B cell (primary cell): ENCODE measurements around the gene ZNF438. TPM values are rescaled to one million over a fixed set of nuclear protein-coding genes. Genes with fewer than 3 reads are reported as not detected.

Experiments
- ATAC-seq: fragments of 200-7000 bp; cut with Tn5 transposase; one replicate; pipeline ENCODE4 v1.10.0; 2021; ENCODE audit warnings: low read depth, mild to moderate bottlenecking, moderate number of reproducible peaks, moderate library complexity
- CTCF ChIA-PET: fragments of 350-600 bp; sonication (Branson Sonifier 250); formaldehyde crosslinking; loops from one replicate; lab custom pipeline; 2021; ENCODE audit warnings: antibody characterized with exemption, inconsistent platforms; lab: Charles Lee
- POLR2A ChIA-PET: fragments of 350-600 bp; sonication (Branson Sonifier 250); formaldehyde crosslinking; loops from one replicate; lab custom pipeline; 2021; ENCODE audit warnings: antibody characterized with exemption; lab: Charles Lee
- DNase-seq: peaks from one replicate; pipeline ENCODE4 v3.0.0; 2013
- H2AFZ ChIP-seq: 2 replicates; pipeline ENCODE4 v1.6.1; 2012; ENCODE audit warnings: mild to moderate bottlenecking, low read depth, low read length; ENCODE audit not compliant: insufficient read depth, poor library complexity, severe bottlenecking
- H3K27ac ChIP-seq, 2 donors: 1 replicate in 1 of 2; 2 replicates in 1 of 2; pipeline ENCODE4 v1.5.1; 2012 to 2013; ENCODE audit warnings: low read length in 2 of 2, mild to moderate bottlenecking in 2 of 2, moderate library complexity in 1 of 2
- H3K27me3 ChIP-seq, 4 experiments: fragments of 200-600 bp in 1 of 4; sonication (generic) in 1 of 4; replicated peaks in 1 of 4; 1 replicate in 2 of 4; 2 replicates in 2 of 4; pipeline versions ENCODE4 v1.6.1 to v1.7.0; 2013 to 2016; ENCODE audit warnings: low read length in 3 of 4, mild to moderate bottlenecking in 2 of 4, mixed read lengths in 1 of 4, moderate library complexity in 1 of 4; ENCODE audit not compliant: insufficient read depth in 4 of 4, control insufficient read depth in 3 of 4; ENCODE audit errors: control extremely low read depth in 1 of 4
- H3K36me3 ChIP-seq, 2 experiments: replicated peaks in 1 of 2; 1 replicate in 1 of 2; 2 replicates in 1 of 2; pipeline versions ENCODE4 v1.6.1 to v1.7.1; 2013; ENCODE audit warnings: low read length in 1 of 2; ENCODE audit not compliant: insufficient read depth in 2 of 2, control insufficient read depth in 1 of 2; ENCODE audit errors: control extremely low read depth in 1 of 2, extremely low read depth in 1 of 2
- H3K4me1 ChIP-seq, 2 donors: fragments of 200-600 bp in 1 of 2; sonication (generic) in 1 of 2; 1 replicate in 1 of 2; 2 replicates in 1 of 2; pipeline versions ENCODE4 v1.5.1 to v1.6.1; 2013 to 2017; ENCODE audit warnings: low read length in 2 of 2; ENCODE audit not compliant: control insufficient read depth in 2 of 2, insufficient read depth in 2 of 2
- H3K4me2 ChIP-seq: replicated peaks from 2 replicates; pipeline ENCODE3; 2012; ENCODE audit warnings: mild to moderate bottlenecking, low read depth, low read length; ENCODE audit not compliant: poor library complexity, severe bottlenecking
- H3K4me3 ChIP-seq, 5 experiments: fragments of 200-600 bp in 1 of 5; sonication (generic) in 1 of 5; 1 replicate in 3 of 5; 2 replicates in 2 of 5; pipeline versions ENCODE4 v1.5.1 to v1.7.0; 2011 to 2016; ENCODE audit warnings: low read length in 4 of 5, mild to moderate bottlenecking in 4 of 5, low read depth in 2 of 5, control low read depth in 1 of 5, moderate library complexity in 1 of 5; ENCODE audit not compliant: insufficient read depth in 1 of 5; ENCODE audit errors: control extremely low read depth in 1 of 5, extremely low read depth in 1 of 5
- H3K79me2 ChIP-seq: fragments of 200-600 bp; sonication (generic); one replicate; pipeline ENCODE4 v1.6.0; 2016; ENCODE audit warnings: low read length; ENCODE audit not compliant: control insufficient read depth, insufficient read depth
- H3K9ac ChIP-seq: fragments of 200-600 bp; sonication (generic); 2 replicates; pipeline ENCODE4 v1.6.1; 2017; ENCODE audit warnings: mild to moderate bottlenecking, low read length, moderate library complexity
- H3K9me3 ChIP-seq, 3 donors: one replicate each; pipeline versions ENCODE4 v1.6.1 to v1.7.1; 2013; ENCODE audit warnings: low read length in 2 of 3; ENCODE audit not compliant: control insufficient read depth in 2 of 3, insufficient read depth in 1 of 3; ENCODE audit errors: control extremely low read depth in 1 of 3
- H4K20me1 ChIP-seq: 2 replicates; pipeline ENCODE4 v1.6.0; 2012; ENCODE audit warnings: mild to moderate bottlenecking, low read length; ENCODE audit not compliant: insufficient read depth, control insufficient read depth, poor library complexity, severe bottlenecking
- H3K27ac Mint-ChIP-seq: one replicate; pipeline ENCODE4 v1.8.0; 2021; ENCODE audit warnings: mixed read lengths
- H3K27me3 Mint-ChIP-seq: one replicate; pipeline ENCODE4 v1.8.0; 2021; ENCODE audit warnings: mixed read lengths
- H3K4me1 Mint-ChIP-seq: one replicate; pipeline ENCODE4 v1.8.0; 2021; ENCODE audit warnings: mixed read lengths
- H3K4me3 Mint-ChIP-seq: one replicate; pipeline ENCODE4 v1.8.0; 2021; ENCODE audit warnings: mixed read lengths
- H3K9me3 Mint-ChIP-seq: one replicate; pipeline ENCODE4 v1.8.0; 2022; ENCODE audit warnings: mixed read lengths; ENCODE audit not compliant: insufficient read depth
- EZH2 ChIP-seq: IDR thresholded peaks from 2 replicates; pipeline ENCODE4 v1.6.1; 2012; ENCODE audit warnings: borderline replicate concordance, low read depth, mild to moderate bottlenecking, moderate library complexity, low read length; ENCODE audit not compliant: insufficient read depth, poor library complexity, severe bottlenecking
- WGBS: methylation state at CpG from one replicate; pipeline ENCODE4 v1.1.5; 2013; ENCODE audit warnings: missing lambda C conversion rate; ENCODE audit not compliant: insufficient coverage; 5-methylcytosine and 5-hydroxymethylcytosine counted together
- intact Hi-C: fragments of 100-400 bp; cut with micrococcal nuclease; formaldehyde crosslinking; loops from one replicate; pipeline ENCODE4 v1.10.0; 2022
- polyA plus RNA-seq: library from polyadenylated mRNA; depleted of rRNA; stranded (reverse); fragments of >200 nt; gene quantifications from 2 replicates; pipeline ENCODE4 v1.2.3, GENCODE V29; 2012
- total RNA-seq, 2 donors: library from RNA; stranded (reverse); fragments of 120-200 nt in 1 of 2; gene quantifications; 1 replicate in 1 of 2; 2 replicates in 1 of 2; pipeline versions ENCODE4 v1.2.3 to v1.2.4, GENCODE V29; 2013 to 2022
- TF ChIP-seq, protein P1 (sequence below): fragments of 200-600 bp; IDR thresholded peaks from one replicate; pipeline ENCODE4 v1.8.0; 2022; ENCODE audit warnings: antibody characterized with exemption, mild to moderate bottlenecking

ZNF438 gene
- total and polyA plus RNA-seq, 2 donors (not counting 1 experiment from before 2014, with no cell fraction given) = 2.0 to 3.7 TPM

GRCh38 chr10:30834651-30835050 lies 197.0 kb downstream of the ZNF438 start:
- H3K27me3 ChIP-seq = no peaks in the 10 kb centered on the region
- POLR2A ChIA-PET = no interaction called here

DNA sequence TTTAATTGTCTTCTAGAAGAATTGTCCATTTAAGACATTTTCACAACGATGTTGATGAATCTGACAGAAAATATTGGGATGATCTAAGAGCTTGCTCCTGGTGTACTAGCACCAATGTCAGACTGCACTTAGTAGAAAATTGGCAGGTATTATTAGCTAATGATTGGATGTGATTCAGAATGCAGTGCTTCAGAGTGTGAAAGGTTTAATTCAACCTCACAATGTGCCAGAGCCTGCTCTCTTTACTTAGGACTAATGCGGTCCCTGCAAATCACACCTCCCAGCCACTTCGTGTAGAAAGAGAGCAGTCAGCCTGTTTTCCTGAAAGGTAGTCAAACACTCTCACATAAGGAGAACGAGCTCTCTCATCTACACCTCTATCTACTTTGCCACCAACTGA lies 197.5 kb downstream of the ZNF438 start:
- Mint-ChIP-seq H3K4me3 (no peak overlapping the region), H3K4me1 (no peaks in the 10 kb centered on the region), H3K9me3 (no peaks in the 10 kb centered on the region), H3K27me3 (no peaks in the 10 kb centered on the region), H3K27ac (no peak overlapping the region)
- Histone ChIP-seq H3K79me2 (no peaks in the 10 kb centered on the region), H3K27ac (no peak overlapping the region), H3K4me3 (no peak overlapping the region), H3K9ac (no peak overlapping the region), H3K9me3 (no peaks in the 10 kb centered on the region), H4K20me1 (no peaks in the 10 kb centered on the region), H2AFZ (no peak overlapping the region), H3K4me1 (no peaks in the 10 kb centered on the region), H3K36me3 (no peaks in the 10 kb centered on the region), H3K27me3 (no peaks in the 10 kb centered on the region), H3K4me2 (no peak overlapping the region)
- ATAC-seq = no peak
- ChIA-PET POLR2A (no interaction called here), CTCF (no interaction called here)
- intact Hi-C loops = no loop called here
- 100% methylated on average over 1 of the region's 4 CpGs for WGBS
- TF ChIP-seq, protein P1, sequence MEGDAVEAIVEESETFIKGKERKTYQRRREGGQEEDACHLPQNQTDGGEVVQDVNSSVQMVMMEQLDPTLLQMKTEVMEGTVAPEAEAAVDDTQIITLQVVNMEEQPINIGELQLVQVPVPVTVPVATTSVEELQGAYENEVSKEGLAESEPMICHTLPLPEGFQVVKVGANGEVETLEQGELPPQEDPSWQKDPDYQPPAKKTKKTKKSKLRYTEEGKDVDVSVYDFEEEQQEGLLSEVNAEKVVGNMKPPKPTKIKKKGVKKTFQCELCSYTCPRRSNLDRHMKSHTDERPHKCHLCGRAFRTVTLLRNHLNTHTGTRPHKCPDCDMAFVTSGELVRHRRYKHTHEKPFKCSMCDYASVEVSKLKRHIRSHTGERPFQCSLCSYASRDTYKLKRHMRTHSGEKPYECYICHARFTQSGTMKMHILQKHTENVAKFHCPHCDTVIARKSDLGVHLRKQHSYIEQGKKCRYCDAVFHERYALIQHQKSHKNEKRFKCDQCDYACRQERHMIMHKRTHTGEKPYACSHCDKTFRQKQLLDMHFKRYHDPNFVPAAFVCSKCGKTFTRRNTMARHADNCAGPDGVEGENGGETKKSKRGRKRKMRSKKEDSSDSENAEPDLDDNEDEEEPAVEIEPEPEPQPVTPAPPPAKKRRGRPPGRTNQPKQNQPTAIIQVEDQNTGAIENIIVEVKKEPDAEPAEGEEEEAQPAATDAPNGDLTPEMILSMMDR = no peak
- no peak for TF ChIP-seq EZH2
- DNase-seq = no peak

More at GRCh38 chr10:30834651-30835050, 197.0 kb downstream of the ZNF438 start:
- no peaks in the 10 kb centered on the region for H3K4me1 ChIP-seq
- no peak overlapping the region for H3K9ac ChIP-seq
- TF ChIP-seq, protein P1 = no peak
- no peak for TF ChIP-seq EZH2
- Mint-ChIP-seq H3K27ac (no peak overlapping the region), H3K27me3 (no peaks in the 10 kb centered on the region), H3K4me3 (no peak overlapping the region), H3K4me1 (no peaks in the 10 kb centered on the region), H3K9me3 (no peaks in the 10 kb centered on the region)
- H3K36me3 ChIP-seq = no peaks in the 10 kb centered on the region
- H3K27ac ChIP-seq = no peak overlapping the region
- no peaks in the 10 kb centered on the region for H3K9me3 ChIP-seq
- no peak overlapping the region for H3K4me3 ChIP-seq
- no peaks in the 10 kb centered on the region for H3K79me2 ChIP-seq
- H2AFZ ChIP-seq = no peak overlapping the region
- H3K4me2 ChIP-seq = no peak overlapping the region
- intact Hi-C loops = no loop called here
- CTCF ChIA-PET = no interaction called here
- no peaks in the 10 kb centered on the region for H4K20me1 ChIP-seq
- no peak for ATAC-seq
- 100% methylated on average over 1 of the region's 3 CpGs for WGBS
- no peak for DNase-seq
